Cortex of kidney (tissue), 1 donor: ENCODE data around the gene CFAP100.

Experiments
- DNase-seq: peaks from one replicate; lab custom pipeline; 2025; lab: John Stamatoyannopoulos, UW

CFAP100 gene

GRCh38 chr3:126402178-126402577, 7.5 kb downstream of the CFAP100 start:
- no peak for DNase-seq

- no peak for DNase-seq
These were observed 8.1 kb downstream of the CFAP100 start for GRCh38 chr3:126402666-126403302.

GRCh38 chr3:126406389-126407296, 11.9 kb downstream of the CFAP100 start:
- no peak for DNase-seq

- DNase-seq, result no peak
These were observed 12.8 kb downstream of the CFAP100 start for GRCh38 chr3:126407412-126408044.

GRCh38 chr3:126408099-126408498, 13.4 kb downstream of the CFAP100 start:
- DNase-seq, result no peak

- DNase-seq, result no peak
These were observed 18.4 kb downstream of the CFAP100 start for GRCh38 chr3:126412841-126413692.

GRCh38 chr3:126413693-126414080, 19.0 kb downstream of the CFAP100 start:
- DNase-seq, result no peak

GRCh38 chr3:126414406-126414805, 19.7 kb downstream of the CFAP100 start:
- DNase-seq, result no peak

GRCh38 chr3:126414961-126415660, 20.4 kb downstream of the CFAP100 start:
- DNase-seq, result no peak

GRCh38 chr3:126415661-126416591, 21.2 kb downstream of the CFAP100 start:
- DNase-seq, result no peak

GRCh38 chr3:126416943-126417342, 22.2 kb downstream of the CFAP100 start:
- DNase-seq, result no peak

- DNase-seq, result no peak
These were observed 22.8 kb downstream of the CFAP100 start for GRCh38 chr3:126417515-126417914.

- DNase-seq, result no peak
These were observed 23.3 kb downstream of the CFAP100 start for GRCh38 chr3:126417981-126418530.

- DNase-seq, result no peak
These were observed 24.0 kb downstream of the CFAP100 start for GRCh38 chr3:126418661-126419131.

- no peak for DNase-seq
These were observed 24.5 kb downstream of the CFAP100 start for GRCh38 chr3:126419151-126419703.

GRCh38 chr3:126419886-126420786, 25.4 kb downstream of the CFAP100 start:
- no peak for DNase-seq

GRCh38 chr3:126421573-126422119, 26.9 kb downstream of the CFAP100 start:
- DNase-seq, result no peak

- DNase-seq, result no peak
These were observed 27.4 kb downstream of the CFAP100 start for GRCh38 chr3:126422121-126422520.
